NOMO-1 (cell line): ENCODE data around the gene C2CD4A.
A peak's percentile ranks its signal among the peaks of the same experiment; 100 is the strongest.
"Not testable (repeated sequence)": the region's sequence is repeated elsewhere in the genome, so short reads cannot be mapped to it uniquely, and the experiment has no call there.

Experiments used
- DNase-seq, 2 experiments: peaks; one replicate each; lab custom pipeline; 2025; ENCODE audit not compliant: unreplicated experiment in 2 of 2; lab: John Stamatoyannopoulos, UW

Gene C2CD4A, protein sequence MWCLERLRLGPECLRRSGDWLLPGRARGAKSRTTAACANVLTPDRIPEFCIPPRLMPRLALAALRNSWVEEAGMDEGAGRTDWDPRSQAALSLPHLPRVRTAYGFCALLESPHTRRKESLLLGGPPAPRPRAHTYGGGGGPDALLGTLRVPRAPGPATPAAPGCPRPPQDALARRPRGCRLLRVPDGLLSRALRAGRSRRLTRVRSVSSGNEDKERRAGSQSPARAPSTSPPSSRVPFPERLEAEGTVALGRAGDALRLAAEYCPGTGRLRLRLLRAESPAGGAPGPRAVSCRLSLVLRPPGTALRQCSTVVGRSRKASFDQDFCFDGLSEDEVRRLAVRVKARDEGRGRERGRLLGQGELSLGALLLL

DNA sequence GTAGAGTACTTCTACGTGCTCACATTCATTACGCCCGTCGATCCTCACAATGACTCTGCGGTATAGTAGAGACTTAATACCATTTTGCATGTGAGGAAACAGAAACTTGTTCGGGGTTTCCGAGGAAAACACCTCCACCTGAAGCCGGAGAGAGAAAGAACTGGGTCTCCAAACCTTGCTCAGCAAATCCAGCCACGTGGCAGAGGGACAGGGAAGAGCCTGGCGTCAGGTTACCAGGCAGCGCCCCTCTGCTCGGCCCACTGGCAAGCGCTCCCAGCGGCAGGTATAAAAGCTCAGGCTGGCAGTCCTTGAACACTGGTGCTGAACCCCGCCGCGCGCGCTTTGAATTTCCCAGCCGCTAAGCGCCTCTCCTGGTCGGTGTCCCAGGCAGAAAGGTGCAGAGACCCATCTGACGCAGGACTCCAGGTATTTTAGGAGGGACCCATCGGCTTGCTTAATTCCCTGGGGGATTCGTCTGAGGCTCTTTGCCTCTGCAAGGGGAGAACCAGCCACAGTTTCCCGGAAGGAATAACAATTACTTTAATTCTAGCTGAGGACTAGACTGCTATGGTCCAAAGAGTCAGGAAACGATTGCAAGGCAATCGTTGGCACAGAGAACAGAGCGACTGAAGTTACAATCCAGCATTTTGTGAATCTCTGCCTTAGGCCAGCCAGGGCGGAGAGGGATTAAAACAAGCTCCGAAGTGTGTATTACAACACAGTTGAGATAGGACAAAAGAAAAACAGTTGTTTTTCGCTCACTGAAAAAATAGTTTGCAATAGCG, at the start of gene C2CD4A:
Gene C2CD4A (plus strand): TSS at position 315 of the 785 bp plus-strand sequence. CDS start 637 bp downstream, outside the sequence.
- peak in 1 of 2 experiments; percentile 10 for DNase-seq

DNA sequence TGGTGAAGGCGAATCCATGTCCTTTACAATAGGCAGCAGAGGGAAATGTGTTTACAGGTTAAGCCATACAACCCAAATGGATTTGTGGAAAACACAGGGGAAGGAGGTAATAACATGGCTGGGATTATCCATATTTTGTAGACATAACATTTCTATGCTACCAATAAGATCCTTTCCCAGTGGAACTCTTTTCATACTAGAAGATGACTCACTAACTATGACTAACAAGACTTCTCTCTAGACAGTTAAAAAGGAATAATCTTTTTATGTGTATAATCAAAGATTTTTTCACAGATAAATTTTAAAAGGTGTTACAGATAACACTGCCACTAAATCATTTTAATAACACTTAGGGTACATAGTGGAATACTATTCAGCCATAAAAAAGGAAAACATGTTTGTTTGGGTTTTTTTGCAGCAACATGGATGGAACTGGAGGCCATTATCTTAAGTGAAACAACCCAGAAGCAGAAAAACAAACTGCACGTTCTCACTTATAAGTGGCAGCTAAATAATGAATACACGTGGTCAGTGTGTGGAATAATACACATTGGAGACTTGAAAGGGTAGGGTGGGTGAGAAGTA, 46.1 kb upstream of the C2CD4A start:
- no peak for DNase-seq

DNA sequence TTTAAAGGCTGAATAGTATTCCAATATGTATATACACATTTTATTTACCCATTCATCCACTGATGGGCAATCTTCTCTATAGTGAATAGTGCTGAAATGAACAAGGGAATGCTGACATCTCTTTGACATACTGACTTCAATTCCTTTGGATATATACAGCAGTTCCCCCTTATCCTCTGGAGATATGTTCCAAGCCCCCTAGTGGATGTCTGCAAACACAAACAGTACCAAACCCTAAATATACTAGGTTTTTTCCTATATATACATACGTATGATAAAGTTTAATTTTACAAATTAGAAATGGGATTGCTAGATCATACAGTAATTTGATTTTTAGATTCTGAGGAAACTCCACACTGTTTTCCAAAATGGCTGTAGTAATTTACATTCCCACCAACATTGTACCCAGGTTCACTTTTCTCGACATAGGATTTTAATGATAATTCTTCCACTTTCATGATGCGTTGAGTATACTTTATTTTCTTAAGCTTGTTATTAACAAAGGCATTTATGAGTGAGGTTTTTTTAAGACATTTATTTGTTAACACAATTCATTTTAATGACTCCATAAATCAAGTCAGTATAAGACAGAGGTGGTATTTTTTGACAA, 44.7 kb upstream of the C2CD4A start:
- no peak for DNase-seq

DNA sequence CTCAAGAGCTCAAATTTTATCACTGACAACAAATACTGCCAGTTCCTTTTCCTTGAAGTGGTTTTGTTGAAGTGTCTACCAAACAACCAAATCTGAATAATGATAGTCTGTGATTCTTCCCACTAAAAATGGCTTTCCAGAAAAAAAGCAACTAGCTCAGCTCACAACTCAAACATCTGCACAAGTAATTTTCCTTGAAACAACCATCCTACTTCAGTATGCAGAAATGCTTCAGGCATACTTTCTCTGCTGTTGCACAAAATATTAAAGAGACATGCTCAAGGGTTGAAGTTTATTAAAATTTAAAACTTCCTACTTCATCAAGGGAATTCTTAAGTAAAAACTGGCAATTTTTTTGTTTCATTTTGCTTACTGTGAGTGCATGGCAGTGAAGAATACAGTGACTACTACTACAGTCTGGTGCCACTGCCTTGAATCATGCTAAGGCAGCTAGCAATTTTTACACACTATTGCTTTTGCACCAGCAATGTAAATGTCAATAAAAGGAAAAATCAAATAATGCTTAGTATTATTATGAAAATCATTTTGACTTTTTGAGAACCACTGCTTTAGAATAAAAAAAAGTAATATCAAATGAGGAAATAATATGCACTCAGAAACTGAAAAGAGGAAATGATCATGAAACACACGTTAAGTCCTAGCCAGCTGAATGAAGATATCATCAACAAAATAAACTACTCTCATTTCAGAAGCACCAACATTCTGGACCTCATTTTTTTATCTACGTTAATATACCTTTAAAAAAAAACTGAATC, 40.1 kb upstream of the C2CD4A start:
- peak in 1 of 2 experiments; percentile 61 for DNase-seq

DNA sequence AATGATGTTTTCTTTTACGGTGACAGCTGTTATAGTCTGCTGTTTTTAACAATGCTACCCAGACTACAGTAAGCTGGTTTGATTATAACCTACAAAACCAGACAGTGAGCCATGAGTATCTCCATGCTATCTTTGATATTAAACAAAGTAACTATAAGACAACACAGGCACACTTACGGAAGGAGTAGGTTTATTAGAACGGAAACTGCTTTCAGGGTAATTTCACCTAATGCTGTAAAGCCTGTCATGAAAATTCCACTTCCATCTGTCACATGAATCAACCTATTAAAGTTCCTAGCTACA, 39.6 kb upstream of the C2CD4A start:
- no peak for DNase-seq

DNA sequence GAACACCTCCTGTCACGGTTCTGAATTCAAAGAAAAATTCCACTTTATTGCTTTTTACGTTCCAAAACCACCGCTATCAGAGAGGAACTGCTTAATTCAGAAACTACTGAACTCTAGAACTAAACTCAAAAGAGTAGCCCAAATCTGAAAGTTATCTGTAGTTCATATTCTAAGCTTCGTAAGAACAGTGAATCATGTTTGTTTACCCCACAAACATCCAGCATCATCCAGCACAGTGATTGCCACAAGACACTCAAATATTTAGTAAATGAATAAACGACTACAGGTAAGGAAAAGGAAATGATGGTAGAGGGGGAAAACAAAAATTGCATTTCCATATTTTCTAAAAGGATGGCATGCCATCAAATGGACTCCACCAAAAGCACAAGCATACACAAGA, 38.9 kb upstream of the C2CD4A start:
- no peak for DNase-seq

DNA sequence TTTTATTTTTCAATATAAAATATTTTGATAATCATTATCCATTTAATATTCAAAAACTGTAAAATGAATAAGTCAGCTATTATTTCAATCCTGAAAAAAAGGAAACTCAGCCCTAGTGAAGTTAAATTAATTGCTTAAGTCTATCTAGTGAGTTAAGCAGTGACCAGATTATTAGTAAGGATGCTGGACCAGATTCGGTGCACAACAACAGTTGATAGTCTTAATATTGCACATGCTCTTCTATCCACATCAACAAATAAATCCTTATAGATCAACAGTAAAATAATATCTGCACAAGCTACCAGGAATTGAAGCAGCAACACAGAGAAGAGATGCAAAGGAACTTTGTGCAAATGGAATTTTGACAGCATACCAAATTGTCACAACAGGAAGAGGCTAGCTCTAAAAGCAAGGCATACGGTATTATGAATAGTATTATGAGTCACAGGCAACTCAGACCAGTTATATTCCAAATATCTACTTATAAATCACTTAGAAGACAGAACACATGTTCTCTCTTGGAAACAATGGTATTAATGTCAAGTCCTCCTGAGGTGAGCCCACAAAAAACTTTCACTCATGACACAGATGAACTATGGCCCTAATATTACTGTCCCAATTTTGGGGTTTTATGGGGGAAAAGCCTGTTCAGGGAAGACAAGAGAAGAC, 31.4 kb upstream of the C2CD4A start:
- no peak for DNase-seq

DNA sequence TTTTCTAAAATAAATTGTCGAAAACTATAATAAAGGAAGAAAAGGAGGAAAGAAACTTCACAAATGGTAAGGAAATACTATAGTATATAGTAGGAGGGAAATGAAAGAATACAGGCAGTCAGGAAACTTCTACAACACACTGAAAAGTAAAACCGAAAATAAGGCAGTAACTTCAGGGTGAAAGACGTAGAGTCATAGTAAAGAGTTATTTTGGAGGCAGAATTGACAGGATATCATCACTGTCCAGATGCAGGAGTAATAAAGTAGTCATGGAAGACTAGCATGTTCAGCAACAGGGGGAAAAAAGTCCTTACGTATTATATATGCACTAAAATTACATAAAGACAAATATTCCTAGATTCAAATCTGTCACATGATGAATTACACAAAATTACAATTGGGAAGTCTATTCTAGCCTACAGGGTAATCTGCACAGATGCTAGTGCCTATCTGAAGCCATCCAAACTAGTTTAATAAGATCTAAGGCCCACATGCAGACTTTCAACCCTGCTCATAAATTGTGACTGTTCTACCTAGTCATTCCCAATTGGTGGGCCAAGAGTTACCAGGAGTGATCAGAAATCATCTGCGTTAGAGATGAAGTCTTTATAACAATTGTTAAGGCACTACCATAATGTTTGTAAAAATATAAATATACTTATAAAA, 20.6 kb upstream of the C2CD4A start:
- no peak for DNase-seq

DNA sequence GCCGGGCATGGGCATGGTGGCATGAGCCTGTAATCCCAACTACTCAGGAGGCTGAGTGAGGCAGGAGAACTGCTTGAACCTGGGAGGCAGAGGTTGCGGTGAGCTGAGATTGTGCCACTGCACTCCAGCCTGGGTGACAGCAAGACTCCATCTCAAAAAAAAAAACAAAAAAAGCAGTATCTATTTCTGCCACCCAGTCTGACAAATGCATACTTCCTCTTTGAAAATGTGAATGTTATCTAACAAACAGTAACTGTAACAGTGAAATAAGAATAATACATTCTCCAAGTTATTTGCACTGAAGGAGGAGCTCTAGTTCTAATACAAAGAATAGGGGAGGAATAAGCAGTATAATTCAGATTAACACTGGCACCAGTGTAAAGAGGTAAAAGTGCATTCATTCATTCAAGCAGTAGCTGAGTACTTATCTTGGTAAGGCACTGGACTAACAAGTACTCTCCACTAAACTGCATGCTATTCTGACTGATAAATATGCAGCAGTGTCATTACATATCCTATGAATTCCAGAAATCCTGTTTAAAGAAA, 19.4 kb upstream of the C2CD4A start:
- peak in 1 of 2 experiments; percentile 34 for DNase-seq

DNA sequence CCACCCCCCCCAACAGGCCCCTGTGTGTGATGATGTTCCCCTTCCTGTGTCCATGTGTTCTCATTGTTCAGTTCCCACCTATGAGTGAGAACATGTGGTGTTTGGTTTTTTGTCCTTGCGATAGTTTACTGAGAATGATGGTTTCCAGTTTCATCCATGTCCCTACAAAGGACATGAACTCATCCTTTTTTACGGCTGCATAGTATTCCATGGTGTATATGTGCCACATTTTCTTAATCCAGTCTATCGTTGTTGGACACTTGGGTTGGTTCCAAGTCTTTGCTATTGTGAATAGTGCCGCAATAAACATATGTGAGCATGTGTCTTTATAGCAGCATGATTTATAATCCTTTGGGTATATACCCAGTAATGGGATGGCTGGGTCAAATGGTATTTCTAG, 18.5 kb upstream of the C2CD4A start:
- DNase-seq, result not testable (repeated sequence)

DNA sequence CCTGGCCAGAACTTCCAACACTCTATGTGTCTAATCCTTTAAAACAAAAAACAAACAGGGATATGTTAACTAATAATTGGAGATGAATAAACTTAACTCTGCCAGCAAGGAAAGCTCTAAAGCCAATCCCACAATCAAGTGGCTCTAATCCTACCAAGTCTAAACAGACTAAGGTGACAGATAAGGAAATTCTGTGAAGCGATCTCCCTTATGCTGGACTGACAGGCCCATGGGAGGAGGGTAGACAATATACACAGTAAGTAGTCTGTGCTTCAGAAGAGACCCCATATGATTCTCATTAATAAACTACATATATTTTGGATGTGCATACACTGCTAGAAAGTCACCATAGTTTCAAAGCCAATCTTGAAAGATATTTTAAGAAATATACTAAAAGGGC, 16.7 kb upstream of the C2CD4A start:
- DNase-seq, result no peak

DNA sequence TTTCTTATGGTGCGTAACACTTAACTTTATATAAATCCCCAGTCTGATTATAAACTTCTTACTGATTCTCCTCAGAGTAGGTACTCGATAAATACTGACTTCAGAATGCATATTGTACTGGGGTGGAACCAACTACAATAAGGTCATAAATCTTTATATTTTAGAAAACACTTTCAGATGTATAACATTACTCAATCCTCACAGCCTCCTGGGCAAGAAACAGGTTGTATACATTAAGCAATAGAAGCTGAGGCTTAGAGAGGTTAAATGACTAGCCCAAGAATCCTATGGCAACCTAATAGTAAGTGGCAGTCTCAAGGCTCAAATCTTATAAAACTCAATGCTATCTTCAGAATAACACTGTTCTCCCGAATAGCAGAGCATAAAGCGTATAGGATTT, 15.6 kb upstream of the C2CD4A start:
- peak; percentile 43 to 59 for DNase-seq

DNA sequence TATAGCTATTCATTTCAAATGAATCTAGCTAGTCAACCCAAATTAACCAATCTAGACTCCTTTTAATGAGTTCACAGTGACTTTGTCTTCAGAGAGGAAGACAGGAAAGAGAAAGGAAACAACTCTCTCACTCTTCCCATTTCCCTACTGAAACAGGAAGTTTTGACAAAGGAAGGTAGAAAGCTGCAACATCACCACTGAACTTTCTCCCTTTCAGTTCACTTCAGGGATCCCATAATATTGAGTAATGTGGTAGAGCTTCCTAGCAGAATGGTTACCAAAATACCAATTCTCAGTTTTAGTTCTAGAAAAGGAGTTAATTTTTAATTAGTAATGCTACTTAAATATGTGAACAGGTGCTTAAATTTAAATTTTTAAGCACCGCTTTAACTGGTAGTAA, 14.1 kb upstream of the C2CD4A start:
- peak in 1 of 2 experiments; percentile 31 for DNase-seq

DNA sequence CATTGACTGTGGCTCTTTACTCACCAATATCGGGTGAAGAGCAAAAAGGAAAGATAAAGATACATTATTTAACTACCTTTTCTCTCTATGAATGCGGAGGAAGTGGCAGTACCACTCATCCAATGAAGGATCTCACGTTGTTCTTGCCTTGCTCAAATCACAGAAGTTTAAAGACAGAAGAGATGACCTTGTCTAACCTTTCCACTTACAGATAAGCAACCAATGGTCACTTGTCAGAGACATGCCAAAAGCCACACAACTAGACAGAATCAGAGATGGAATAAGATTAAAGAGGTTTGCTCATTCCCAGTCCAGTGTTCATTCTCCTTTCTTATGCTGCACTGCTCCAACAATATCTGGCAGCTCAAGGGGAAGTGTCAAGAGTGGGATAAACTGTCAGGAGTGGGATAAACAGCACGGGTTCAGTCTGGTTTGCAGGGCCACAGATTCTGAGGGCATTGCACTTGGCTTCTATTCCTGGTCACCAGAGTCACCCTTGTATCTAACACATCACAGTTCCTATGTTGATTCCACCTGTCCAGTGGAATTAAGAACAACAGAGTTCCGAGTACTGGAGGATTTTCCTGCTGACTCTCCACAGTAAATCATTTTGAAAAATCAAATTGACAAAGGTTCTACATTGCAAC, 13.2 kb upstream of the C2CD4A start:
- no peak for DNase-seq

DNA sequence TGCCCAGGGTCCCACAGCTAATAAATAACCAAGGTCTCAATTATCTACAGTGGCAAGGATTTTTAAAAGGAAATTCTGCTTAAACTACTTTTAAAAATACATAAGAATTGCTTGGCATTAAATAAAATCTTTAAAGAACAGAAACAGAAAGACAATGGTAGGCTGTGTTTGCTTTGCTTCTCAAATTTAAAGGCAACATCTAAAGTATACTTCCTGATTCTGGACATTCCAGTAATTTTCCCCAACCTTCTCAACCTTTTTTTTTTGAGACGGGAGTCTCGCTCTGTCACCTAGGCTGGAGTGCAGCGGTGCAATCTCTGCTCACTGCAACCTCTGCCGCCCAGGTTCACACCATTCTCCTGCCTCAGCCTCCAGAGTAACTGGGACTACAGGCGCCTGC, 11.8 kb upstream of the C2CD4A start:
- DNase-seq, result no peak

DNA sequence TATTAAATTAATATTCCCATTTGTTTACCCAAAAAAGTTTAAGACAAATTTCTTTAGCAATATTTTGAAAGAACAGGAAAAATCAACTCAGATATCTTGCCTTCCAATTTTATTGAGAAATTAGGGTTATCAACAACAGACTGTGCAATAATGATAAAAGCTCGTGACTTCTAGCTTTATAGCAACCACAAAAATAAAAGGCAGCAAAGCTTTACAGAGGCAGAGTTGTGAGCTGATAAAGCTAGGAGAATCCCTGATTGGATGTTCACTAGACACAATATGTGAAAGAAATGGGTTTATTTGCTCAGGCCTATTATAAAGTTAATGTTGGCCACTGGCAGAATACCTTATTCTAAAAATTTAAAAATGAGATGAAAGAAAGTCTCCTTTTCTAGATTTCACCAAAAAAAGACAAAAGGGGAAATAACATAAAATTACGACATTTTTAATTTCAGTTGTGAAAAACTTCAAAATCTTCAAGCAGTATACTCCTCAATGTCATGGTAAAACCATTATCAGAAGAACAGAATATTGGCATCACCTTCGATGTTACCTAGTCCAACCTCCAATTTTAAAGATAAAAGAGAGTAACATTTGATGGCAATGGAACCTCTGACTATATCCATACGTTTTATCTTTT, 9.3 kb upstream of the C2CD4A start:
- peak in 1 of 2 experiments; percentile 19 for DNase-seq

DNA sequence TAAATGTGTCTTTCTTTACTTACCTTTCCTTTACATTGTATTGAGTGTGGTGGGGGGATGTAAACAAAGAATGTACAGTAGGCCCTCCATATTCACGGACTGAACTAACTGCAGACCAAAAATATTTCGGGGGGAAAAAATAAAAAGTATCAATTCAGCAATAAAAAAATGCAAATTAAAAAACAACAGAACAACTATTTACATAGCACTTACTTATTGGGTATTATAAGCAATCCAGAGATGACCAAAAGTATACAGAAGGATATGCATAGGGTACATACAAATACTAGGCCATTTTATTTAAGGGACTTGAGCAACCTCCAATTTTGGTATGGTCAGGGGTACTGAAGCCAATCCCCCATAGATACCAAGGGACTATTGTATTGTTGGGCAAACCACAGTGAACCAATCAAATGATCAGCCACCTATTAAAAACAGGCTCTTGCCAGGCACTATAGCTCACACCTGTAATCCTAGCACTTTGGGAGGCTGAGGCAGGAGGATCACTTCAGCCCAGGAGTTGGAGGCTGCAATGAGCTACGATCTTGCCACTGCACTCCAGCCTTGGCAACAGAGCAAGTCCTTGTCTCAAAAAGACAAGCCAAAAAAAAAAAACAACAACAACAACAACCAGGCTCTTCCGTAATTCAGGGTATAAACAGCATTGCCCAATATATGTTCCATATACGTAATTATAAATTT, 8.3 kb upstream of the C2CD4A start:
- no peak for DNase-seq
